ENCODE data around the gene WIPF2. TPM values are rescaled to one million over a fixed set of nuclear protein-coding genes. Genes with fewer than 3 reads are reported as not detected.

WIPF2 gene
- total and polyA plus RNA-seq, 2 of the 8 experiments (the other 6 are each of a cell fraction or from before 2014, with no cell fraction given): 6.9 to 25.3 TPM

DNA sequence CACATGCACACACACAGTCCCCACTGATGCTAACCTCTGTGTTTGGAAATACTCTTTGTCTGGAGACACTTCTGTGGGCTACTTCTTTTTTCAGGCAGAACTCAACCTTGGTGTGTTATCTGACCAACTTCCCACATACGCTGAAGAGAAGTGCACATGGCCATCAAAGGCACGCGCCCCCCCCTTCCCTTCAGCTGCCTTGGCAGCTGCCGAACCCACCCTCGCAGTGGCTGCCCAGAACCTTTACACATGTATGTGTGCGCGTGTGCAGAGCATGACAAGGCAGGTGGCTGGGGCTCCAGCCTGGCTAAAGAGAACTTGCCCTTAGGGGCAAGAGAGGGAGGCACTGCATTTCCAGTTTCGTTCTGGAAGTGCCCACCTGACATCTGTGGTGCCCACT lies 37.9 kb upstream of the WIPF2 start:
- Histone ChIP-seq H3K18ac (ENCODE audit: extremely low read depth, low read length) (no peak overlapping the region), H3K23ac (ENCODE audit: insufficient read length) (no peak overlapping the region), H3K79me2 (ENCODE audit: control insufficient read depth in 1 of 2, insufficient read depth in 2 of 2, low read length in 2 of 2) (no peaks in the 10 kb centered on the region), H3K27ac (ENCODE audit: low read depth, low read length) (no peak overlapping the region), H2AFZ (ENCODE audit: low read length) (no peak overlapping the region), H4K8ac (ENCODE audit: extremely low read depth, insufficient read depth, low read length) (no peak overlapping the region; the same call in 1 of the 2 replicates), H3K4me1 (replicated peaks in 1 of 4; ENCODE audit: control insufficient read depth in 3 of 4, insufficient read depth in 4 of 4, low read length in 3 of 4) (peaks cover 5 to 20% (median 15%) of the 10 kb centered on the region in 4 experiments; a peak in 6 of 7 replicates), H2BK20ac (ENCODE audit: low read length) (no peak overlapping the region), H2AK5ac (ENCODE audit: low read depth, low read length) (no peak overlapping the region), H3K36me3 (ENCODE audit: control insufficient read depth in 2 of 4, insufficient read depth in 4 of 4, low read length in 3 of 4) (peaks cover 0 to 2% (median 0%) of the 10 kb centered on the region in 4 experiments; a peak in 1 of 8 replicates), H3K27me3 (replicated peaks in 1 of 4; ENCODE audit: control insufficient read depth in 3 of 4, extremely low read depth in 1 of 4, insufficient read depth in 3 of 4, low read length in 3 of 4) (no peaks in the 10 kb centered on the region), H2BK15ac (ENCODE audit: low read length) (no peak overlapping the region), H2BK5ac (ENCODE audit: low read depth, low read length) (no peak overlapping the region), H4K91ac (replicated peaks; ENCODE audit: insufficient read length, low read length) (no peak overlapping the region), H3K14ac (ENCODE audit: insufficient read length) (no peak overlapping the region), H2BK120ac (replicated peaks; ENCODE audit: low read depth, low read length) (no peak overlapping the region), H3K4ac (replicated peaks; ENCODE audit: insufficient read length, low read depth, low read length) (no peak overlapping the region), H3K4me2 (ENCODE audit: insufficient read depth in 1 of 2, low read depth in 2 of 2, low read length in 2 of 2) (no peak overlapping the region), H4K20me1 (replicated peaks in 1 of 2; ENCODE audit: control insufficient read depth in 1 of 2, insufficient read depth in 2 of 2, low read length in 2 of 2) (peaks cover 0 to 19% of the 10 kb centered on the region in 2 experiments), H3K9ac (replicated peaks in 1 of 4; ENCODE audit: extremely low read depth in 1 of 4, low read depth in 3 of 4, low read length in 3 of 4) (no peak overlapping the region), H2BK12ac (ENCODE audit: low read depth, low read length) (no peak overlapping the region), H4K5ac (ENCODE audit: insufficient read length, low read depth, low read length) (no peak overlapping the region), H3K56ac (replicated peaks; ENCODE audit: insufficient read length, low read depth, low read length) (no peak overlapping the region), H3K9me3 (ENCODE audit: insufficient read depth in 2 of 2, low read depth in 1 of 2, low read length in 1 of 2) (no peaks in the 10 kb centered on the region), H3K4me3 (ENCODE audit: extremely low read depth in 1 of 4, insufficient read depth in 2 of 4, low read depth in 3 of 4, low read length in 4 of 4) (no peak overlapping the region), H3K23me2 (ENCODE audit: low read depth, low read length) (peaks cover 2% of the 10 kb centered on the region; the same call in 1 of the 2 replicates), H3K79me1 (ENCODE audit: low read depth, low read length) (no peaks in the 10 kb centered on the region)
- no peak for DNase-seq (ENCODE audit: low read depth in 1 of 2, low spot score in 2 of 2)
- WGBS, 2 experiments (ENCODE audit: extremely low coverage in 1 of 2, insufficient coverage in 1 of 2, insufficient read length in 1 of 2, insufficient replicate concordance in 2 of 2, low coverage in 1 of 2, low lambda C conversion rate in 2 of 2, missing lambda C conversion rate in 1 of 2): 93% methylated on average over 7 of the region's 8 CpGs; no CpG with 5 or more reads in 1 of the 2 experiments
- ChIA-PET POLR2A (ENCODE audit: partially characterized antibody) (interaction anchor here (0.9 to 9.1 kb wide), 3 partner anchors 11 to 107 kb away, joined by 3 to 105 read pairs (median 3); no protein-coding TSS in a partner anchor), CTCF (ENCODE audit: partially characterized antibody) (interaction anchor here (1.1 to 3.8 kb wide), 4 partner anchors 9 to 69 kb away, joined by 4 to 11 read pairs (median 7); no protein-coding TSS in a partner anchor)
- FAIRE-seq: no peak
- no peak for TF ChIP-seq TEAD4 (IDR thresholded peaks at IDR 0.05; ENCODE audit: low read depth, low read length)
- no peak for TF ChIP-seq EGR1 (IDR thresholded peaks at IDR 0.05; ENCODE audit: borderline replicate concordance, low read depth, low read length)
- no peak for TF ChIP-seq TAF1 (IDR thresholded peaks at IDR 0.05; ENCODE audit: low read depth, low read length)
- TF ChIP-seq SIRT6 (IDR thresholded peaks at IDR 0.05; ENCODE audit: low read length): no peak
- TF ChIP-seq CHD2 (IDR thresholded peaks at IDR 0.05; ENCODE audit: low read length): no peak
- TF ChIP-seq SIN3A (conservative IDR thresholded peaks at IDR 0.05 in 1 of 2, IDR thresholded peaks at IDR 0.05 in 1 of 2; ENCODE audit: low read depth in 1 of 2, low read length in 2 of 2): no peak
